Kidney (tissue), 14 donors: ENCODE data around the gene SEMA4G. TPM values are rescaled to one million over a fixed set of nuclear protein-coding genes. Genes with fewer than 3 reads are reported as not detected.

ENCODE experiments used
- DNase-seq, 5 donors: peaks; one replicate each; pipeline ENCODE4 v3.0.0-alpha.2; 2013 to 2020
- FAIRE-seq: peaks from 2 replicates; lab custom pipeline; 2012; peaks lifted over from hg19 to GRCh38; lab: Jason Lieb, UNC
- H3K27ac ChIP-seq, 2 donors: one replicate each; pipeline ENCODE4 v1.7.0; 2013; ENCODE audit warnings: low read depth in 2 of 2, low read length in 2 of 2, inconsistent platforms in 1 of 2
- H3K27me3 ChIP-seq: one replicate; pipeline ENCODE4 v1.7.1; 2013; ENCODE audit warnings: low read length, inconsistent platforms; ENCODE audit not compliant: control insufficient read depth, insufficient read depth
- H3K36me3 ChIP-seq, 3 donors: one replicate each; pipeline versions ENCODE4 v1.7.0 to v1.7.1; 2013; ENCODE audit warnings: low read length in 3 of 3, control low read depth in 1 of 3, inconsistent platforms in 1 of 3; ENCODE audit not compliant: insufficient read depth in 3 of 3, control insufficient read depth in 2 of 3
- H3K4me1 ChIP-seq, 3 donors: one replicate each; pipeline versions ENCODE4 v1.7.0 to v1.7.1; 2013; ENCODE audit warnings: low read length in 3 of 3, inconsistent platforms in 1 of 3, low read depth in 1 of 3; ENCODE audit not compliant: control insufficient read depth in 2 of 3, insufficient read depth in 2 of 3
- H3K4me3 ChIP-seq, 3 donors: one replicate each; pipeline versions ENCODE4 v1.7.0 to v1.8.1; 2013; ENCODE audit warnings: low read length in 3 of 3, control low read depth in 1 of 3, inconsistent platforms in 1 of 3
- H3K9ac ChIP-seq, 3 donors: one replicate each; pipeline versions ENCODE4 v1.7.0 to v1.7.1; 2013; ENCODE audit warnings: low read length in 3 of 3, control low read depth in 1 of 3, inconsistent platforms in 1 of 3
- H3K9me3 ChIP-seq, 3 donors: one replicate each; pipeline versions ENCODE4 v1.7.0 to v1.7.1; 2013; ENCODE audit warnings: low read length in 3 of 3, control low read depth in 1 of 3, inconsistent platforms in 1 of 3; ENCODE audit not compliant: control insufficient read depth in 2 of 3, insufficient read depth in 1 of 3
- CTCF ChIP-seq: IDR thresholded peaks from 3 replicates; pipeline ENCODE4 v1.5.1; 2012; ENCODE audit warnings: mild to moderate bottlenecking, moderate library complexity, borderline replicate concordance; ENCODE audit not compliant: insufficient read depth; ENCODE audit errors: extremely low read depth
- intact Hi-C: fragments of 100-400 bp; cut with DNase I; formaldehyde crosslinking; loops from one replicate; pipeline ENCODE4 v1.11.1; 2022
- polyA plus RNA-seq: library from polyadenylated mRNA; stranded (reverse); fragments of 350-450 nt; fragmentation: Illumina TruSeq; extraction: RNeasy Lipid Tissue Mini Kit (QIAGEN cat#74804); gene quantifications from one replicate; pipeline ENCODE4 v1.2.3, GENCODE V29; 2014; ENCODE audit warnings: low read depth, low replicate concordance; ENCODE audit not compliant: insufficient read depth
- total RNA-seq: library from RNA; stranded (reverse); fragmentation: NEBNext Ultra II Directional; extraction: Animal tissue kit (Norgen Biotek cat#: 25700); gene quantifications from one replicate; pipeline ENCODE4 v1.2.1, GENCODE V29; 2021
- donor health status: control.
- donor health status: control.
- donor health status: control.
- donor health status: control.
- donor health status: control.
- donor health status: DM: yes; HTN: yes; CAD: no.
- donor health status: Normal renal cell carcinoma (clear cell type).

SEMA4G gene
- total and polyA plus RNA-seq, 2 donors from 2014 or later, result 6.1 to 23.5 TPM

DNA sequence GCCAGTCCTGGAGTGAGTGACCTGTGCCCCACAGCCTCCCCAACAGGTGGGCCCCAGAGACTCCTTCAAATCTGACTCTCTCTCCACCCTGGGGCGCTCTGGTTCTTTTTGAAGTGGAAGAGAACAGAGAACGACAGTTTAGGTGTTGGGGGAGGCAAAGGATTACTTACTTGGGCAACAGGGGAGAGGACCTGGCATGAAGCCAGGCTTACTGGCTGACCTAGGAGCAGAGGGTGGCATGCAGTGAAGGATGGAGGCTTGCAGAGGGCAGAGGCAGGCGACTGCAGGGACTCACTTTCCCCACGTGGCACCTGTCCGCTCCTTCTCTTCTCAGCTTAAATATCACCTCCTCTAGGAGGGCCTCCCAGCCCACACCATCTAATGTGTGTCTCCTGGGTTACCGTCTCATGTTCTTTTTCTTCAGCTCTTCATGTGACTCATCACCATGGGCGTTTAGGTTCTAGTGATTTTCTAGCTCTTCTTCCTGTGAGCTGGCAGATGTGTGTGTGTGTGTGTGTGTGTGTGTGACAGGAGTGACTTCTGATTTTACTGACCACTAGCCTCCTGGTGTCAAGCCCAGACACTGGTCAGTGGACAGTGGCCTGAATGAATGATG lies 45.8 kb downstream of the SEMA4G start:
- Histone ChIP-seq H3K9me3 (no peaks in the 10 kb centered on the region), H3K27ac (no peak overlapping the region), H3K36me3 (no peaks in the 10 kb centered on the region), H3K4me1 (peaks cover 0 to 17% (median 0%) of the 10 kb centered on the region in 3 donors), H3K9ac (no peak overlapping the region), H3K4me3 (no peak overlapping the region), H3K27me3 (peaks cover 4% of the 10 kb centered on the region)
- intact Hi-C loops, result no loop called here
- no peak for DNase-seq
- no peak for FAIRE-seq
- TF ChIP-seq CTCF, result no peak

DNA sequence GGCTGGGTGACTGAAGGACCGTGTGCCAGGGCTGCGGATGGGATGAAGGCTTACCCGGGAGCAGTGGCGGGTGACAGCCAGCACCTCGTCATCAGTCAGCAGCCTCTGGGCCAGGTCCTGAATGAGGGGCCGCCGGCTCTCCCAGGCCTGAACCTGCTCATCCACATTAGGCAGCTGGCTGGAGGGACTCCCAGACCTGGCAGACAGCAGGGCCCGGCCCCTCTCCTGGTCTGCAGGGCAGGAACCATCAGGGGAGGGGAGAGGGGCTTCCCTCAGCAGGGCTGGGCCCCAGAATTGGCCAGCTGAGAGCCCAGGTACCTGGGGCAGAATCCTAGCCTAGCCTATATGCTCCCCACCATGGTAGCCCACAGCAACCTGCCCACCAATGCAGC lies 46.3 kb downstream of the SEMA4G start:
- peaks cover 0 to 17% (median 0%) of the 10 kb centered on the region in 3 donors for H3K4me1 ChIP-seq
- DNase-seq (peak in 1 of 5 donors; percentile 41), FAIRE-seq (no peak)
- H3K9me3 ChIP-seq, result no peaks in the 10 kb centered on the region
- no peak overlapping the region for H3K27ac ChIP-seq
- H3K27me3 ChIP-seq, result peaks cover 4% of the 10 kb centered on the region
- no peak overlapping the region for H3K9ac ChIP-seq
- intact Hi-C loops, result no loop called here
- H3K4me3 ChIP-seq, result no peak overlapping the region
- no peak for TF ChIP-seq CTCF
- H3K36me3 ChIP-seq, result no peaks in the 10 kb centered on the region

- FAIRE-seq (no peak), DNase-seq (no peak)
- H3K4me3 ChIP-seq, result no peak overlapping the region
- peaks cover 4% of the 10 kb centered on the region for H3K27me3 ChIP-seq
- intact Hi-C loops, result no loop called here
- TF ChIP-seq CTCF, result no peak
- H3K9ac ChIP-seq, result no peak overlapping the region
- H3K27ac ChIP-seq, result no peak overlapping the region
- peaks cover 0 to 17% (median 0%) of the 10 kb centered on the region in 3 donors for H3K4me1 ChIP-seq
- H3K36me3 ChIP-seq, result no peaks in the 10 kb centered on the region
- H3K9me3 ChIP-seq, result no peaks in the 10 kb centered on the region
These were observed 47.5 kb downstream of the SEMA4G start for GRCh38 chr10:101016814-101017213.
